ENCODE results near the gene C3orf33.

DNA sequence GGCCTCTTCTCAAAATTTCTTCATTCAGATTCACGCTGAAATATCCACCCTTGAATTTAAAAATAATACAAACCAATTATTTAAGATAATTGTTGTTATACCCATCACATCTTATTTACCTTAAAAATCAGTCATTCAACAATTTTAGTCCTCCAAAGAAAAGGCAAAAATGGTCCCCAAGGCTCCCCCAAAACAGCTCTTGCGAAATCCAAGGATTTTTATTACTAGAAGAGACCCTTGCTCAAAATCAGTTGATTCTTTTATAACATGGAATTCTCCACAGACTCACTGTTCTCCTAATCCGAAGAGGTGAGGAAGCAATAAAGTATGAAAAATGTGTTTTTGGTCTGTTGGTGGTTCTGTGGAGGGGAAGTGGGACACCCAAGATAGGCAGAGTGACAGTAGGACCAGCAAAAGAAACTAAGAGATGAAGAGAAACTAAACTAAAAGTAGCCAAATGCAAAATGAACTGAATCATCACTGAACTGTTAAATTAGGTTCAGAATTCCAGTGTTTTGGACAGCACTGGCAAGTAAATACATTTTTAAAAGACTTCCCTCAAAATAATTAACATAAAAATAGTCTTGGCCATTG, 42.1 kb downstream of the C3orf33 start:
- no peak for TF ChIP-seq CEBPB (IDR thresholded peaks at IDR 0.05; ENCODE audit: low read depth)
- TF ChIP-seq CTCF (IDR thresholded peaks at IDR 0.05 in 2 of 3, conservative IDR thresholded peaks at IDR 0.05 in 1 of 3; ENCODE audit: borderline replicate concordance in 1 of 3, insufficient read depth in 1 of 3, low read depth in 2 of 3, low read length in 2 of 3) = no peak
- TF ChIP-seq, protein P1, sequence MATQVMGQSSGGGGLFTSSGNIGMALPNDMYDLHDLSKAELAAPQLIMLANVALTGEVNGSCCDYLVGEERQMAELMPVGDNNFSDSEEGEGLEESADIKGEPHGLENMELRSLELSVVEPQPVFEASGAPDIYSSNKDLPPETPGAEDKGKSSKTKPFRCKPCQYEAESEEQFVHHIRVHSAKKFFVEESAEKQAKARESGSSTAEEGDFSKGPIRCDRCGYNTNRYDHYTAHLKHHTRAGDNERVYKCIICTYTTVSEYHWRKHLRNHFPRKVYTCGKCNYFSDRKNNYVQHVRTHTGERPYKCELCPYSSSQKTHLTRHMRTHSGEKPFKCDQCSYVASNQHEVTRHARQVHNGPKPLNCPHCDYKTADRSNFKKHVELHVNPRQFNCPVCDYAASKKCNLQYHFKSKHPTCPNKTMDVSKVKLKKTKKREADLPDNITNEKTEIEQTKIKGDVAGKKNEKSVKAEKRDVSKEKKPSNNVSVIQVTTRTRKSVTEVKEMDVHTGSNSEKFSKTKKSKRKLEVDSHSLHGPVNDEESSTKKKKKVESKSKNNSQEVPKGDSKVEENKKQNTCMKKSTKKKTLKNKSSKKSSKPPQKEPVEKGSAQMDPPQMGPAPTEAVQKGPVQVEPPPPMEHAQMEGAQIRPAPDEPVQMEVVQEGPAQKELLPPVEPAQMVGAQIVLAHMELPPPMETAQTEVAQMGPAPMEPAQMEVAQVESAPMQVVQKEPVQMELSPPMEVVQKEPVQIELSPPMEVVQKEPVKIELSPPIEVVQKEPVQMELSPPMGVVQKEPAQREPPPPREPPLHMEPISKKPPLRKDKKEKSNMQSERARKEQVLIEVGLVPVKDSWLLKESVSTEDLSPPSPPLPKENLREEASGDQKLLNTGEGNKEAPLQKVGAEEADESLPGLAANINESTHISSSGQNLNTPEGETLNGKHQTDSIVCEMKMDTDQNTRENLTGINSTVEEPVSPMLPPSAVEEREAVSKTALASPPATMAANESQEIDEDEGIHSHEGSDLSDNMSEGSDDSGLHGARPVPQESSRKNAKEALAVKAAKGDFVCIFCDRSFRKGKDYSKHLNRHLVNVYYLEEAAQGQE (IDR thresholded peaks at IDR 0.05; ENCODE audit: low read depth) = no peak
- TF ChIP-seq EZH2 (IDR thresholded peaks at IDR 0.05) = no peak
- no peak for TF ChIP-seq POLR2AphosphoS5 (IDR thresholded peaks at IDR 0.05; ENCODE audit: low read depth, low read length)
- TF ChIP-seq POLR2A (IDR thresholded peaks at IDR 0.05; ENCODE audit: borderline replicate concordance, extremely low read depth, insufficient read depth, insufficient read length) = no peak

Data from HCT116 (cell line).